Measurements from ENCODE around the gene DUSP5. TPM values are rescaled to one million over a fixed set of nuclear protein-coding genes. Genes with fewer than 3 reads are reported as not detected.

The DUSP5 gene
- total RNA-seq, 2 donors from 2014 or later, result 6.9 to 33.1 TPM

DNA sequence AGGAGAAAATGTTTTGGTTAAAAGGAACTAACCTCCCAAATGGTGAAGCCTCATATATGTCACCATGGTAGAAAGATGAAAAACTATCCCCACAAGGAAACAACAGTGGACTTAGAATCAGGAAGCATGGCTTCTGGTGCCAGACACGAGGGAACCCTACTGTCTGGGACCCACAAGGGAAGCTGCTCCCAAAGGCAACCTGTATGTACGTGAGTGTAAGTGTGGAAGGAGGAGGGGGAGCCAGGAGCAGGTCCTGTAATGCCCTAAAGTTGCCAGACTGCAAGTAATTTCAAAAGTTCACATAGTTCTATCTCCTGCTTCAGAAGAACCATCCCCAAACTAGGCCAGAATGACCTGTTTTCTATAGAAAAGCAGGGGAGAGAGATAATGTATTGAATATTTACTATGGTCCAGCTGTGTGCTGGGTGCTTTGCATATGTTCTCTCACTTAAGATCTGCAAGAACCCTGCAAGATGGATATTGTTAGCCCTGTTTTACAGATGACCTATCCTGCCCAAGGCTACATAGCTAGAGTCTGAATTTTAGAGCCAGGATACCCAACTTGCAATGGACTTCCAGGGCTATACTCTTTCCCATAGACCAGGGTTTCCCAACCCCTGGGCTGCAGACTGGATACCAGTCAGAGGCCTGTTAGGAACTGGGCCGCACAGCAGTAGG, 19.2 kb downstream of the DUSP5 start:
- H3K4me1 ChIP-seq (replicated peaks), result no peaks in the 10 kb centered on the region
- H3K36me3 ChIP-seq, result no peaks in the 10 kb centered on the region
- 80% methylated on average over 3 of the region's 3 CpGs for WGBS
- no peak overlapping the region for H3K4me3 ChIP-seq
- no peaks in the 10 kb centered on the region for H3K9me3 ChIP-seq
- H3K27me3 ChIP-seq (replicated peaks; ENCODE audit: insufficient read depth), result no peaks in the 10 kb centered on the region
- TF ChIP-seq POLR2A (IDR thresholded peaks at IDR 0.05), result no peak
- no peak for TF ChIP-seq CTCF (IDR thresholded peaks at IDR 0.05)
- no peak for TF ChIP-seq POLR2AphosphoS5 (IDR thresholded peaks at IDR 0.05)
- intact Hi-C loops (cut with DNase I), result no loop called here
- H3K27ac ChIP-seq, result no peak overlapping the region
- no peak for DNase-seq (ENCODE audit: low spot score)

DNA sequence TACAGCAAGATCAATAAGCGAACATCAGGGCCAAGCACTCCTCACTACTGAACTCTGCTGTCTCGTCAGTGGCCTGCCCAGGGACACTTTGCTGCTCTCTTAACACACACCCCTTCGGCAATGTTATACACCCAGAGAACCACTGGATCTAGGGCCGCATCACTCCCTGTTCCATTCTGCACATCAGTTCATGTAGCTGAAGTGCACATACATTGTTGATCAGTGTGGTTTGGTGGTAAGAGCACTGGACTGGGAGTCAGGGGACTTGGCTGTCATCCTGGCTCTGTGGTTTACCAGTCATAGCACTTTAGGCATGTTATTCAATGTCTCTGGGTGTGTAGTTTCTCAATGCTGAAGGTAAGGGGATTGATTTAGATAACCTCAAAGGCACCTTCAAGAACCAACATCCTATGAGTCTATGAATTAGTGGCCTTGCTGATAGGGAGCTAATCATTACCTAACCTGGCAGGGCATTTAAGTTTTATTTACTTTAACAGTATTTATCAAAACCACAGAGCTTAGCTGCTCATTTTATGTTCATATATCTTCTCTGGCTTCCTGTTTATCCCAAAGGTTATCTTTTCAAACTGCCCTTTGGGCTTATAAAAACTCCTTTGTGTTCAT, 24.8 kb downstream of the DUSP5 start:
- TF ChIP-seq POLR2A (IDR thresholded peaks at IDR 0.05), result no peak
- no peak for TF ChIP-seq CTCF (IDR thresholded peaks at IDR 0.05)
- TF ChIP-seq POLR2AphosphoS5 (IDR thresholded peaks at IDR 0.05), result no peak
- H3K27ac ChIP-seq, result no peak overlapping the region
- DNase-seq (ENCODE audit: low spot score), result no peak
- no peaks in the 10 kb centered on the region for H3K27me3 ChIP-seq (replicated peaks; ENCODE audit: insufficient read depth)
- 89% methylated on average over 4 of the region's 4 CpGs for WGBS
- H3K4me1 ChIP-seq (replicated peaks), result no peaks in the 10 kb centered on the region
- H3K4me3 ChIP-seq, result no peak overlapping the region
- no peaks in the 10 kb centered on the region for H3K36me3 ChIP-seq
- no peaks in the 10 kb centered on the region for H3K9me3 ChIP-seq
- intact Hi-C loops (cut with DNase I), result no loop called here

GRCh38 chr10:110523736-110524135, 26.0 kb downstream of the DUSP5 start:
- H3K27me3 ChIP-seq (replicated peaks; ENCODE audit: insufficient read depth), result no peaks in the 10 kb centered on the region
- no peak for DNase-seq (ENCODE audit: low spot score)
- intact Hi-C loops (cut with DNase I), result no loop called here
- H3K36me3 ChIP-seq, result no peaks in the 10 kb centered on the region
- no peaks in the 10 kb centered on the region for H3K9me3 ChIP-seq
- no peak overlapping the region for H3K27ac ChIP-seq
- no peak overlapping the region for H3K4me3 ChIP-seq
- H3K4me1 ChIP-seq (replicated peaks), result no peaks in the 10 kb centered on the region
- WGBS, result 81% methylated on average over 3 of the region's 3 CpGs
- TF ChIP-seq POLR2AphosphoS5 (IDR thresholded peaks at IDR 0.05), result no peak
- no peak for TF ChIP-seq POLR2A (IDR thresholded peaks at IDR 0.05)
- TF ChIP-seq CTCF (IDR thresholded peaks at IDR 0.05), result no peak

DNA sequence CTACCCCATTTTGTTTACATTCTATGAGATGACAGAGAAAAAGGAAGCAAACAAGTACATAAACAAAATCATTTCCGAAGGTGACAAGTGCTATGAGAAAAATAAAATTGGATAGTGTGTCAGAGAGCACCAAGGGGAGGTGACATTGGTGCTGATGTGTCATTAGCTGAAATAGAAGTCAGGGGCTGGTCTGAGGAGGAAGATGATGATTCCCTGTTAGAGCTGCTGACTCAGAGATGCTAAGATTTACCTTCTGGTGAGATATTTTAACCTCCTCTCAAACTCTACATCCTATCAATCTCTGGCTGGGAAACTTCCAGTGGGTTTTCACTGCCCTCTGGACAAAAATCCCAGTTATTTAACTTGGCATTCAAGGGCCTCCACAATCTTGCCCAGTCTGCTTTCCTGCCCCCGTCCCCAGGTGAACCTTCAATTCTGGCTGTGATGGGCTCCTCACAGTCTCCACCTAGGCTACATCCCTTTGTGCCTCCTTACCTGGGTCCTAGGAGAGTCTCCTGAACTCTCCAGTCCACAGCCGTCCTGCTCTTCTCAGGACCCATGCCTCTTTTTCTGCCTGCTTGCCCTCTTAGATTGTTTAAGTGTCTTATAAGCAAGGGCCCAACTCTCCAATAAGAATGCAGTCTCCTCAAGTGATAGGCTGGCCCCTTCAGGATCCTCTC, 26.6 kb downstream of the DUSP5 start:
- no peak for DNase-seq (ENCODE audit: low spot score)
- H3K27me3 ChIP-seq (replicated peaks; ENCODE audit: insufficient read depth), result no peaks in the 10 kb centered on the region
- H3K4me3 ChIP-seq, result no peak overlapping the region
- intact Hi-C loops (cut with DNase I), result no loop called here
- WGBS, result 86% methylated on average over 3 of the region's 3 CpGs
- no peak overlapping the region for H3K27ac ChIP-seq
- no peaks in the 10 kb centered on the region for H3K4me1 ChIP-seq (replicated peaks)
- H3K9me3 ChIP-seq, result no peaks in the 10 kb centered on the region
- no peaks in the 10 kb centered on the region for H3K36me3 ChIP-seq
- TF ChIP-seq POLR2AphosphoS5 (IDR thresholded peaks at IDR 0.05), result no peak
- TF ChIP-seq CTCF (IDR thresholded peaks at IDR 0.05), result no peak
- no peak for TF ChIP-seq POLR2A (IDR thresholded peaks at IDR 0.05)
